Measurements from ENCODE around the gene STAB2. TPM values are rescaled to one million over a fixed set of nuclear protein-coding genes. Genes with fewer than 3 reads are reported as not detected.

The STAB2 gene
- total RNA-seq, 1 experiment from 2014 or later, result not detected

DNA sequence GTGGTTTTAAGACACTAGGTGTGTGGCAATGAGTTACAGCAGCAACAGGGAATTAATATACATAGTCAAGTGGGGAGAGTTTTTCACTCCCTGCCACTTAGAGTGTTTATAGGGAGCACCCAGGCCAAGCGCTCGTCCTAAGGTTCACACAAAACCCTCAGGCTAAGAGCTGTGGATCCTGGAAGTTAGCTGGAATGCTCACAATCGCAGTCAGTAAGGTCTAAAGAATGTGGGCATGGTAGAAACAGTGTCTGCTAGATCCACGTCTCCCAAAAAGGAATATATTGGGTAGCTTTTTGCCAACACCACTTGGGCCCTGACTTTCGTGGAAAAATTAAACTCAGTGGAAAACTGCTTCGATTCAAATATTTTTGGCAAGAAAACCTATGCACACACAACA lies 36.6 kb downstream of the STAB2 start:
- DNase-seq (ENCODE audit: low read depth, low spot score) (no peak), ATAC-seq (no peak)
- intact Hi-C loops (cut with micrococcal nuclease), result no loop called here
- POLR2A ChIA-PET, result no interaction called here
- Histone ChIP-seq H3K9me2 (ENCODE audit: insufficient read depth) (no peaks in the 10 kb centered on the region), H4K20me1 (ENCODE audit: insufficient read depth) (no peaks in the 10 kb centered on the region), H3K27me3 (ENCODE audit: insufficient read depth, low read length) (no peaks in the 10 kb centered on the region), H3K27ac (ENCODE audit: low read depth, low read length) (no peak overlapping the region), H3K4me3 (replicated peaks in 1 of 2; ENCODE audit: low read depth in 1 of 2, low read length in 2 of 2) (no peak overlapping the region), H3K79me2 (ENCODE audit: insufficient read depth, low read length) (no peaks in the 10 kb centered on the region), H3K4me1 (ENCODE audit: control insufficient read depth in 1 of 2, insufficient read depth in 2 of 2, low read length in 2 of 2) (no peaks in the 10 kb centered on the region), H2AFZ (ENCODE audit: low read depth, low read length, poor library complexity, severe bottlenecking) (no peak overlapping the region), H3K36me3 (ENCODE audit: control insufficient read depth in 1 of 2, insufficient read depth in 2 of 2, low read length in 2 of 2) (no peaks in the 10 kb centered on the region), H3K9ac (ENCODE audit: low read length) (no peak overlapping the region), H3K9me3 (ENCODE audit: control insufficient read depth in 1 of 2, insufficient read depth in 1 of 2, low read depth in 1 of 2, low read length in 2 of 2) (no peaks in the 10 kb centered on the region), H3K4me2 (ENCODE audit: low read length) (no peak overlapping the region)
- no TSS peak for BruUV-seq (replicated peaks)
- TF ChIP-seq ZNF274 (IDR thresholded peaks at IDR 0.05; ENCODE audit: low read depth, low read length) (no peak), ZFX (IDR thresholded peaks at IDR 0.05) (no peak), SRF (IDR thresholded peaks at IDR 0.05; ENCODE audit: low read depth) (no peak), POLR2AphosphoS5 (IDR thresholded peaks at IDR 0.05; ENCODE audit: low read depth, low read length) (no peak), EZH2phosphoT487 (IDR thresholded peaks at IDR 0.05; ENCODE audit: borderline replicate concordance) (no peak), JUND (IDR thresholded peaks at IDR 0.05) (no peak)
- CTCF ChIA-PET, result interaction anchor here (2.1 kb wide), 1 partner anchor 9 kb away, joined by 6 read pairs; no protein-coding TSS in a partner anchor
- RAD21 ChIA-PET (ENCODE audit: low non-redundant PET in 1 of 2, low total read pairs in 2 of 2, uncharacterized antibody in 2 of 2, unreplicated experiment in 2 of 2), result no interaction called here

- intact Hi-C loops (cut with micrococcal nuclease), result no loop called here
- Histone ChIP-seq H3K27ac (ENCODE audit: low read depth, low read length) (no peak overlapping the region), H3K79me2 (ENCODE audit: insufficient read depth, low read length) (no peaks in the 10 kb centered on the region), H3K9me2 (ENCODE audit: insufficient read depth) (no peaks in the 10 kb centered on the region), H3K9me3 (ENCODE audit: control insufficient read depth in 1 of 2, insufficient read depth in 1 of 2, low read depth in 1 of 2, low read length in 2 of 2) (no peaks in the 10 kb centered on the region), H4K20me1 (ENCODE audit: insufficient read depth) (no peaks in the 10 kb centered on the region), H3K4me2 (ENCODE audit: low read length) (no peak overlapping the region), H3K4me3 (replicated peaks in 1 of 2; ENCODE audit: low read depth in 1 of 2, low read length in 2 of 2) (no peak overlapping the region), H3K36me3 (ENCODE audit: control insufficient read depth in 1 of 2, insufficient read depth in 2 of 2, low read length in 2 of 2) (no peaks in the 10 kb centered on the region), H3K27me3 (ENCODE audit: insufficient read depth, low read length) (no peaks in the 10 kb centered on the region), H2AFZ (ENCODE audit: low read depth, low read length, poor library complexity, severe bottlenecking) (peak overlapping the region; percentile 2), H3K4me1 (ENCODE audit: control insufficient read depth in 1 of 2, insufficient read depth in 2 of 2, low read length in 2 of 2) (no peaks in the 10 kb centered on the region), H3K9ac (ENCODE audit: low read length) (no peak overlapping the region)
- no TSS peak for BruUV-seq (replicated peaks)
- no peak for DNase-seq (ENCODE audit: low read depth, low spot score)
- ChIA-PET POLR2A (no interaction called here), CTCF (interaction anchor here (1.3 kb wide), 1 partner anchor 482 kb away, joined by 4 read pairs; no protein-coding TSS in a partner anchor), RAD21 (ENCODE audit: low non-redundant PET in 1 of 2, low total read pairs in 2 of 2, uncharacterized antibody in 2 of 2, unreplicated experiment in 2 of 2) (no interaction called here)
- TF ChIP-seq, protein P1, sequence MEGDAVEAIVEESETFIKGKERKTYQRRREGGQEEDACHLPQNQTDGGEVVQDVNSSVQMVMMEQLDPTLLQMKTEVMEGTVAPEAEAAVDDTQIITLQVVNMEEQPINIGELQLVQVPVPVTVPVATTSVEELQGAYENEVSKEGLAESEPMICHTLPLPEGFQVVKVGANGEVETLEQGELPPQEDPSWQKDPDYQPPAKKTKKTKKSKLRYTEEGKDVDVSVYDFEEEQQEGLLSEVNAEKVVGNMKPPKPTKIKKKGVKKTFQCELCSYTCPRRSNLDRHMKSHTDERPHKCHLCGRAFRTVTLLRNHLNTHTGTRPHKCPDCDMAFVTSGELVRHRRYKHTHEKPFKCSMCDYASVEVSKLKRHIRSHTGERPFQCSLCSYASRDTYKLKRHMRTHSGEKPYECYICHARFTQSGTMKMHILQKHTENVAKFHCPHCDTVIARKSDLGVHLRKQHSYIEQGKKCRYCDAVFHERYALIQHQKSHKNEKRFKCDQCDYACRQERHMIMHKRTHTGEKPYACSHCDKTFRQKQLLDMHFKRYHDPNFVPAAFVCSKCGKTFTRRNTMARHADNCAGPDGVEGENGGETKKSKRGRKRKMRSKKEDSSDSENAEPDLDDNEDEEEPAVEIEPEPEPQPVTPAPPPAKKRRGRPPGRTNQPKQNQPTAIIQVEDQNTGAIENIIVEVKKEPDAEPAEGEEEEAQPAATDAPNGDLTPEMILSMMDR (IDR thresholded peaks at IDR 0.05 in 2 of 3, conservative IDR thresholded peaks at IDR 0.05 in 1 of 3; ENCODE audit: borderline replicate concordance in 1 of 3, insufficient read depth in 1 of 3, low read depth in 2 of 3, low read length in 2 of 3), result peak in 2 of 3 experiments; percentile 18 to 31; a peak in 2 of 6 replicates
- TF ChIP-seq RAD21 (IDR thresholded peaks at IDR 0.05; ENCODE audit: low read depth) (peak; percentile 58), ZFX (IDR thresholded peaks at IDR 0.05) (no peak)
- peak; percentile 85 for ATAC-seq
These were observed 39.4 kb downstream of the STAB2 start for GRCh38 chr12:103626498-103626897.
